RPMI7951 (cell line): ENCODE data around the gene RALGPS1. TPM values are rescaled to one million over a fixed set of nuclear protein-coding genes. Genes with fewer than 3 reads are reported as not detected.

Experiments
- DNase-seq: peaks from one replicate; pipeline ENCODE4 v3.0.0-alpha.2; 2012; ENCODE audit warnings: low read depth
- total RNA-seq: library from RNA; depleted of rRNA; stranded (reverse); fragments of >200 nt; shearing (Covaris generic); gene quantifications from 2 replicates; pipeline ENCODE4 v1.2.3, GENCODE V29; 2014

Gene RALGPS1
- total RNA-seq, 1 experiment from 2014 or later = 4.0 TPM

DNA sequence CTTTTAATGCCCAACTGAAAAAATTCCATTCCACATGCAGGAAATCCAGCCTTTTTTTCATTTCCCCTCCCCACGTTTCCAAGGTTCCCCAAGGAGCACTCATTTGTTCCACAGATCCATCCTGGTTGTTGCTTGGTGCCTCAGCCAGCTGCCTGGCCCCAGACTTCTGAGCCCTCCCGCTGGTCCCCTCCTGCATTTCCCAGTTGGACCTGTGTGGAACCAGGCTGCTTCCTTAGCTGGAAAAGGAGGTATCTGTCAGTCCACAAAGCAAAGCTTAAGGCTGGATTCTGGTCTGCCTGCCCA, 163.0 kb downstream of the RALGPS1 start:
- no peak for DNase-seq

- no peak for DNase-seq
Observed at GRCh38 chr9:127078336-127078735, 163.8 kb downstream of the RALGPS1 start.

DNA sequence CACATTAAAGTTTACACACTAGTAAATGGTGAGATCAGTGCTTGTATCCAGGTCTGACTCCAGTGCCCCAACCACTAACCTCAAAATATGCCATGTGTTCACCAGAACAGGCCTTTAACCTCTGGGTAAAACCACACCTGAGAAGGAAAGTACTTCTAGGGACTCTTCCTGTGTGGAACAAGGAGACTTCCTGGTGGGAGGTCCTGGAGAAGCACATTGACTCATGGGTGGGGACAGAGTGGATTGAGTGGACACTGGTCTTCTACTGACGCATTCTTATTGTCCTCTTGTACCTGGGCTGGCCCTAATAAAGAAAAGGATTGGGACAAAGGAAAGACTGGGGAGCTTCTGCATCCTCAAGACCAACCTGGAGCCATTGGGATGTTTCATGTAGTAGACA, 164.4 kb downstream of the RALGPS1 start:
- DNase-seq = no peak

GRCh38 chr9:127079446-127080140, 165.0 kb downstream of the RALGPS1 start:
- no peak for DNase-seq

GRCh38 chr9:127081250-127082185, 166.9 kb downstream of the RALGPS1 start:
- DNase-seq = no peak

- DNase-seq = no peak
Observed at GRCh38 chr9:127083138-127083980, 168.8 kb downstream of the RALGPS1 start.

GRCh38 chr9:127084076-127085039, 169.8 kb downstream of the RALGPS1 start:
- no peak for DNase-seq

DNA sequence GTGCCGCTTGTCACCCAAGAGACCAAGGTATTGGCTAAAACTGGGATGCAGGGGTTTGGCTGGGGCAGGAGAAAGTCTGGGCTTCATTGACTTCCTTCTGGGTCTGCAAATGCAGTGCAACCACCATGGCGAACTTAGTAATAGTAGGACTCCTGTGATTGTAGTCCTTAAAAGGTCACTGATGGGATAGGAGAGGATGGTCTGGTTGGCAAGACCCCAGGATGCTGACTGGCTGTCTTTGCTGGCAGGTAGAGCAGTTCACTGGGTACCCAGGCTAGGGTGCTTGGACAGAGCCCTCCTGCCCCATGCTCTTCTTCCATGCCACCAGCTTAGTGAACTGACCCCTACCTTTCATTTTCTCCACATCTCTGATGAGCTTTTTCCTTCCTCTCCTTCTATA, 170.6 kb downstream of the RALGPS1 start:
- no peak for DNase-seq

- no peak for DNase-seq
Observed at GRCh38 chr9:127086771-127087170, 172.2 kb downstream of the RALGPS1 start.

DNA sequence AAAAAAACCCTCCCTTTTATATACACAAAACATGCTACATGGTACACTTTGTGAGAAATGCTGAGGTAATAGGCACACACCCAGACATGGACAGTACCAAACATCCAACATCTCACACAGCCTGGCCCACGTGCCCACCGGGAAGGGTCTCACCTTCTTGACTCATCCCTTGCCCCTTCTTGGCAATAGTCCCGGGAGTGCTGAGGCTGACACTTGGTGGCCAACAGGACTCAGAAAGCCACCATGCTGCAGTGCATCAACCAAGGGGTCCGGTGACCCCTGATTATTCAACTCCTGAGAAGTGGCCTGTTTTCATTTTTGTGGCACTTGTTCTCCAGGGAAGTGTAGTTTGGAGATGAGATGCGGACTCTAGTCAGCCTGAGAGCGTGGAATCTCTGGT, 172.8 kb downstream of the RALGPS1 start:
- no peak for DNase-seq

DNA sequence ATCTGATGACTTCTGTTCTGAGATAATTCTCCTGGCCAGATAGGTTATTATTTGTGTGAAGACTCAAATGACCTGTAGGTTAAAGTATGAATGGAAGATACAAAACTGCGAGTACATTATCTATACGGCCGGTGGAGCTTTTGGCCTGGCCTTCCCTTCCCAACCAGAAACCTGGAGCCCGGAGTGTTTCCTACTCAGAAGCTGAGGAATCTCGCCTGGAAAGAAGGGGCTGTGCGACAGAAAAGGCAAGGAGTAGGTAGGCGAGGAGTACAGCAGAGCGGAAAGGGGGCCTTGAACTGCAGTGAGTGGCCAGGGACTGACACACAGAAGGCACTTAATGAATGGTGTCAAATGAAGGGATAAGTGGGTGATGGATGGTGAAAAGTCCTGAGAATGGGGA, 173.3 kb downstream of the RALGPS1 start:
- DNase-seq = no peak

- DNase-seq = no peak
Observed at GRCh38 chr9:127088724-127089615, 174.4 kb downstream of the RALGPS1 start.

- DNase-seq = no peak
Observed at GRCh38 chr9:127089631-127090081, 175.1 kb downstream of the RALGPS1 start.

DNA sequence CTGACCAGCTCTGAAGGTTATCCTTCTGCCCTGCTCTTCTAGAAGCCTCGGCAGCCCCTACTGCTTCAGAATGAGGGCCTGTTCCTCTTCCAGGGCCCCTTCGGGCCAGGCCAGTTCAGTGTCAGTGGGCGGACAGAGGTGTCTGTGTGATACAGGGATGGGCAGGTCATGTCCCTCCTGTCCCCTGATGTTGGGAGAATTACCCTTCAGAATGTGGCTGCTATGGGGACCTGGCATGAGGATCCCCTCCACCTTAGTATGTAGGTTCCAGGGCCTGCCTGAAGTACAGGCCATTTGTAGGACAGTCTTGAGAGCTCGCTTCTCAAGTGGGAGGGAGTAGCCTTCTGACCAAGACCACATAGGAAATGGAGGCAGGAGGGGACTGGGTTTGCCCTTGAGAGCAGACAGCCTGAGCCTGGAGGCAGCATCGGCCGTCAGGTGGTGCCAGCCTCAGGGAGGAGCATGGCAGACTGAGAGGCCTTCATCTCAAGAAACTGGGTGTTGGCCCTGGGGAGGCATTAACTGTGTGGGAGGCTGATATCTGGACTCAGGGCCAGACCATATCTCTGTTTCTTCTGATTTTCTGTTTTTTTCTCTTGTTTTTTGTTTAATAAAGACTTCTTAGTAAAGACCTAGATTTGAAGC, 175.9 kb downstream of the RALGPS1 start:
- DNase-seq = no peak

DNA sequence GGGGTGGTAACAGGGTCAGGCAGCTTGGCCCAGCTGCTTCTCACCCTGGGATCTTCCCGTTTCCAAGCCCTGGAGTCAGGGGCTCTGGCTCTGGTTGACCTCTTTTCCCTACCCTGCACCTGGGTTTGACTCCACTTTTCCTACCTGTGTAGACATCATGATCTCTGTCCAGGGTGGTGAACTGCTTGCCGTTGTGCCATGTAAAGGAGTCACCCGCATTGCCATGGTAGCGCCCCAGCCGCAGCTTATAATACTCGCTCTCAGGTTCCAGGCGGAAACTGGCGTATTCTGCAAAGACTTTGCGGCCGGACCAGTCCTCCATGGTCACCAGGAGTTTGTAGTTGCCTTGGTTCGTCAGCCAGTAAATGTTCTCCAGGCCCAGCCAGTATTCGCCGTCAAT, 176.9 kb downstream of the RALGPS1 start:
- DNase-seq = no peak

GRCh38 chr9:127092041-127092608, 177.5 kb downstream of the RALGPS1 start:
- no peak for DNase-seq

DNA sequence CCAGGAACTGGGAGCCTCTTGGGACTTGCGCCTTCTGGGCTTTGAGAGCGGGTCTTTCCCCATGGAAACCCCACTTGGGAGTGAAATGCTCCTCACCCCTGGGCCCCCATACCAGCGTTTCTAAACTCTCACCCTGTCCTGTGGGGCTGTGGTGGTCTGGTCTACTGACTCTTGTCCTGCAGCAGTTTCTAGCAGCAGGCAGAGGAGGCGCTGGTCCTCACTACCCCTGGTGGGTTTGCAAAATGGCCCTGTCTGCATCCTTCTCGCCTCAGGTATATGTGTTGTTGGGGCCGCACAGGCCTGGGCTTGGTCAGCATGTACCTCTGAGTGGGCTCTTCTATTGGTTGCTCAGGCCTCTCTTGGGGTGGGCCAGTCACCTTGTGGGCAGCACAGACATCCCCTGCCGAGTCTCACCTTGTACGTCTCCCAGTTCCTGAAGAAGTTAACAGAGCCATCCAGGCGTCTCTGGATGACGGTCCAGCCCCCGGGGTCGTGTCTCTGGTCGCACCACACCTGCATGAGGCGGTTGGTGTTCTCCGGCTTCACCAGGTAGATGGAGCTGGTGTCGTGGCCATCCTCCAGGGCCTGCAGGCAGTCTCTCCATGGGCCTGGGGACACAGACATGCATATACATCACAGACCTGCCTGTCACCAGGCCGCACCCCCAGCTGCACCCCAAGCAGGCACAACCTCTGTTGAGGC, 178.9 kb downstream of the RALGPS1 start:
- DNase-seq = no peak

GRCh38 chr9:127095411-127095810, 180.8 kb downstream of the RALGPS1 start:
- DNase-seq = no peak
